IMR-90 (cell line): ENCODE data around the gene TTI1. TPM values are rescaled to one million over a fixed set of nuclear protein-coding genes. Genes with fewer than 3 reads are reported as not detected.

Experiments used
- ATAC-seq: fragments of 200-7000 bp; cut with Tn5 transposase; 2 replicates; pipeline ENCODE4 v1.9.1; 2020; ENCODE audit warnings: low read depth, mild to moderate bottlenecking, moderate library complexity
- BruUV-seq: library from RNA; stranded (reverse); fragments of 400-500 nt; replicated peaks from 2 replicates; lab custom pipeline; 2021; lab: Mats Ljungman, UMichigan
- CTCF ChIA-PET: fragments of 300-600 bp; formaldehyde crosslinking; extraction: SDS; loops from one replicate; lab custom pipeline; 2021; ENCODE audit warnings: antibody characterized with exemption; lab: Yijun Ruan, JAX
- POLR2A ChIA-PET: fragments of 300-600 bp; sonication (Branson Sonifier 250); formaldehyde crosslinking; loops from one replicate; lab custom pipeline; 2022; ENCODE audit warnings: antibody characterized with exemption; ENCODE audit not compliant: unreplicated experiment; lab: Charles Lee
- DNase-seq: peaks from one replicate; pipeline ENCODE4 v3.0.0; 2013
- H2AFZ ChIP-seq: replicated peaks from 2 replicates; pipeline ENCODE3; 2013; ENCODE audit warnings: low read length, mild to moderate bottlenecking; ENCODE audit not compliant: poor library complexity
- H2AK5ac ChIP-seq: 2 replicates; pipeline ENCODE4 v1.6.1; 2013; ENCODE audit warnings: low read depth, low read length, inconsistent platforms
- H2AK9ac ChIP-seq: replicated peaks from 2 replicates; pipeline ENCODE3; 2013; ENCODE audit warnings: mild to moderate bottlenecking, low read depth, low read length, moderate library complexity; ENCODE audit not compliant: poor library complexity
- H2BK120ac ChIP-seq: 2 replicates; pipeline ENCODE4 v1.6.1; 2013; ENCODE audit warnings: low read depth, low read length, inconsistent platforms
- H2BK15ac ChIP-seq: 3 replicates; pipeline ENCODE4 v1.6.1; 2013; ENCODE audit warnings: low read depth, low read length, inconsistent platforms
- H2BK20ac ChIP-seq: 2 replicates; pipeline ENCODE4 v1.6.1; 2013; ENCODE audit warnings: low read depth, mild to moderate bottlenecking, inconsistent platforms, low read length, moderate library complexity
- H2BK5ac ChIP-seq: 2 replicates; pipeline ENCODE4 v1.6.1; 2013; ENCODE audit warnings: mild to moderate bottlenecking, low read depth, low read length, inconsistent platforms; ENCODE audit not compliant: poor library complexity, severe bottlenecking
- H3K14ac ChIP-seq: replicated peaks from 2 replicates; pipeline ENCODE4 v1.6.1; 2013; ENCODE audit warnings: low read depth, low read length, inconsistent platforms
- H3K18ac ChIP-seq: 2 replicates; pipeline ENCODE4 v1.6.1; 2013; ENCODE audit warnings: low read depth, low read length, control low read depth
- H3K23ac ChIP-seq: 2 replicates; pipeline ENCODE4 v1.6.1; 2013; ENCODE audit warnings: low read depth, low read length, inconsistent platforms
- H3K27ac ChIP-seq: 2 replicates; pipeline ENCODE4 v1.5.1; 2013; ENCODE audit warnings: mild to moderate bottlenecking, control low read depth, low read length; ENCODE audit not compliant: insufficient read depth
- H3K27me3 ChIP-seq: 2 replicates; pipeline ENCODE4 v1.6.1; 2013; ENCODE audit warnings: low read length; ENCODE audit not compliant: control insufficient read depth, insufficient read depth
- H3K36me3 ChIP-seq: 2 replicates; pipeline ENCODE4 v1.6.1; 2013; ENCODE audit warnings: low read length, mixed read lengths; ENCODE audit not compliant: control insufficient read depth, insufficient read depth
- H3K4ac ChIP-seq: 2 replicates; pipeline ENCODE4 v1.6.1; 2013; ENCODE audit warnings: low read depth, low read length, inconsistent platforms
- H3K4me1 ChIP-seq: 2 replicates; pipeline ENCODE4 v1.6.1; 2013; ENCODE audit warnings: low read length, mixed read lengths; ENCODE audit not compliant: control insufficient read depth, insufficient read depth
- H3K4me2 ChIP-seq: 2 replicates; pipeline ENCODE4 v1.6.1; 2013; ENCODE audit warnings: low read depth, mild to moderate bottlenecking, control low read depth, low read length, moderate library complexity
- H3K4me3 ChIP-seq: 2 replicates; pipeline ENCODE4 v1.5.1; 2013; ENCODE audit warnings: low read depth, mild to moderate bottlenecking, control low read depth, low read length, moderate library complexity; ENCODE audit not compliant: insufficient read depth
- H3K56ac ChIP-seq: 2 replicates; pipeline ENCODE4 v1.6.1; 2013; ENCODE audit warnings: low read length, inconsistent platforms; ENCODE audit not compliant: insufficient read depth; ENCODE audit errors: extremely low read depth
- H3K79me1 ChIP-seq, 2 experiments: 2 replicates each; pipeline ENCODE4 v1.6.1; 2013; ENCODE audit warnings: low read length in 2 of 2, inconsistent platforms in 1 of 2, low read depth in 1 of 2
- H3K9ac ChIP-seq: 2 replicates; pipeline ENCODE4 v1.6.1; 2013; ENCODE audit warnings: low read depth, low read length, control low read depth
- H3K9me1 ChIP-seq: 2 replicates; pipeline ENCODE4 v1.6.1; 2013; ENCODE audit warnings: low read length, inconsistent platforms; ENCODE audit not compliant: insufficient read depth
- H3K9me3 ChIP-seq: 2 replicates; pipeline ENCODE4 v1.6.1; 2013; ENCODE audit warnings: low read length; ENCODE audit not compliant: control insufficient read depth, insufficient read depth
- H4K20me1 ChIP-seq: 2 replicates; pipeline ENCODE4 v1.6.1; 2013; ENCODE audit warnings: low read length, inconsistent platforms; ENCODE audit not compliant: insufficient read depth
- H4K5ac ChIP-seq: 2 replicates; pipeline ENCODE4 v1.6.1; 2013; ENCODE audit warnings: mild to moderate bottlenecking, low read depth, low read length, control low read depth
- H4K8ac ChIP-seq, 2 experiments: 2 replicates each; pipeline ENCODE4 v1.6.1; 2013; ENCODE audit warnings: low read depth in 2 of 2, low read length in 2 of 2, control low read depth in 1 of 2, inconsistent platforms in 1 of 2
- H4K91ac ChIP-seq: 2 replicates; pipeline ENCODE4 v1.6.1; 2013; ENCODE audit warnings: low read depth, low read length, inconsistent platforms; ENCODE audit not compliant: insufficient read depth
- CHD1 ChIP-seq: IDR thresholded peaks from 2 replicates; pipeline ENCODE4 v1.6.1; 2012; ENCODE audit warnings: low read depth, low read length, improper control_type of control experiment
- ELK1 ChIP-seq: fragments of 150-350 bp; IDR thresholded peaks from 2 replicates; pipeline ENCODE4 v1.6.1; 2016; ENCODE audit warnings: low read depth, mild to moderate bottlenecking, low read length, moderate library complexity, borderline replicate concordance
- FOS ChIP-seq: fragments of 150-350 bp; IDR thresholded peaks from 2 replicates; pipeline ENCODE4 v1.6.1; 2016; ENCODE audit warnings: low read depth, low read length
- RAD21 ChIP-seq: IDR thresholded peaks from 2 replicates; pipeline ENCODE4 v1.6.1; 2012; ENCODE audit warnings: low read length, improper control_type of control experiment
- SMC3 ChIP-seq: fragments of 150-350 bp; IDR thresholded peaks from 2 replicates; pipeline ENCODE4 v1.6.1; 2016; ENCODE audit warnings: low read depth, mild to moderate bottlenecking, antibody characterized with exemption, low read length, moderate library complexity
- WGBS, 2 experiments: methylation state at CpG; one replicate each; pipeline versions ENCODE4 v1.1.5 to v1.1.7; 2013; ENCODE audit warnings: missing lambda C conversion rate in 2 of 2; ENCODE audit not compliant: insufficient read length in 1 of 2; ENCODE audit errors: extremely low coverage in 2 of 2; 5-methylcytosine and 5-hydroxymethylcytosine counted together
- dilution Hi-C: fragments of 300-500 bp; cut with HindIII; formaldehyde crosslinking; loops from one replicate; pipeline ENCODE4 v1.14.3; 2018; ENCODE audit warnings: low sequenced_read_pairs; ENCODE audit not compliant: unreplicated experiment
- in situ Hi-C: fragments of 300-500 bp; cut with MboI; formaldehyde crosslinking; loops from 3 replicates; pipeline ENCODE4 v1.14.3; 2019; ENCODE audit warnings: low sequenced_read_pairs, inconsistent platforms, mixed read lengths
- intact Hi-C: fragments of 100-400 bp; cut with micrococcal nuclease; formaldehyde crosslinking; loops from 2 replicates; pipeline ENCODE4 v1.10.0; 2022
- polyA plus RNA-seq, 3 experiments: library from polyadenylated mRNA; depleted of rRNA; stranded (reverse); fragments of >200 nt; gene quantifications; 2 replicates each; pipeline ENCODE4 v1.2.3, GENCODE V29; 2012; ENCODE audit warnings: low replicate concordance in 1 of 3
- total RNA-seq: library from RNA; depleted of rRNA; stranded (reverse); fragments of >200 nt; gene quantifications from 2 replicates; pipeline ENCODE4 v1.2.3, GENCODE V29; 2012

Gene TTI1
- total and polyA plus RNA-seq, 2 of the 4 experiments (the other 2 are of a cell fraction): 12.5 to 17.6 TPM

DNA sequence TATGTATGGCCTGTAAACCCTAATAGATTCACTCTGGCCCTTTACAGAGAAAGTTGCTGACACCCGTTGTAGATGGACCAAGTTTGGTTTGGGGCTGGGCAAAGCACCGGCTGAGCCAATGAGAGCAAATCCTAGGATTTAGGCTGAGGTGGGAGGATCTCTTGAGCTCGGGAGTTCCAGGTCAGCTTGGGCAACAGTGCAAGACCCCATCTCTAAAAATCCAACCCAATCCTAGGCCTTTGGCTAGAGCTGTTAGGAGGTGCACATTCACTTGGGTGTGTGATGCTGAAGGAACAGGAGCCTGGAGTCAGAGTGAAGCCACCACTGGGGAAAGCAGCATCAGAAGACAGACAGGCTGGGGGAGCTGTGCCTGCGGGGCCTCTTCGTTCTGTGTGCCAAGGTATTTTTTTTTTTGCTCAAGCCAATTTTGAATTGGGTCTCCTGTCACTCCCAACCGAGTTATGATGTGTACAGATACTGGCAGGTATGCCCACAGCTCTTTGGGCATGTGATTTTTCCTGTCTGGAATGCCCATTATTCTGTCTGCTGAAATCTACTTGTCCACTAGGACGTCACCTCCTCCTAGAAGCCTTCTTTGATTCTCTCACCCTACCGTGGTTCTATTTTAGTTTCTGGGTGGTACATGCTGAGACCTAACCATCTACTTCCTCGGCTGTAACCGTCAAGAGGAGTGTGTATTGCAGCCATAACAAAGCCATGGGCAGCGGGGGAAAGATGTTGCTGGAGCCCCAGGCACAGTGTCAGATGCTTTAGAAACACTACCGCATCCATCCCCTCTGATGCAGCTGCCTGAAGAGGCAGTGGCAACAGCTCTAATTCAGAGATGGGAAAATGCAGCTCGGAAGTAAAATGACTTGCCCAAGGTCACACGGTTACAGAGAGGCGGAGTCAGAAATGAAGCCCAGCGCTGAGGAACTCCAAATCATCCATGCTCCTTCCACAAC is 54.0 kb downstream of the TTI1 start:
- H3K4me1 ChIP-seq: no peaks in the 10 kb centered on the region
- H4K5ac ChIP-seq: no peak overlapping the region
- no peak overlapping the region for H2BK15ac ChIP-seq
- ATAC-seq (no peak), DNase-seq (no peak)
- no peaks in the 10 kb centered on the region for H3K9me1 ChIP-seq
- no peaks in the 10 kb centered on the region for H4K20me1 ChIP-seq
- intact Hi-C loops: no loop called here
- no peaks in the 10 kb centered on the region for H3K79me1 ChIP-seq
- H2BK20ac ChIP-seq: no peak overlapping the region
- no peak overlapping the region for H4K91ac ChIP-seq
- no peak overlapping the region for H4K8ac ChIP-seq
- POLR2A ChIA-PET: no interaction called here
- H3K27ac ChIP-seq: no peak overlapping the region
- H3K9ac ChIP-seq: no peak overlapping the region
- no TSS peak for BruUV-seq
- 100% methylated on average over 6 of the region's 16 CpGs; no CpG with 5 or more reads in 1 of the 2 experiments for WGBS, 2 experiments
- H3K9me3 ChIP-seq: no peaks in the 10 kb centered on the region
- H2AK9ac ChIP-seq: no peak overlapping the region
- H3K27me3 ChIP-seq: no peaks in the 10 kb centered on the region; the same call in 1 of the 2 replicates
- no peak overlapping the region for H3K56ac ChIP-seq
- CTCF ChIA-PET: interaction anchor here (0.6 to 0.8 kb wide), 2 partner anchors 13 to 202 kb away, joined by 6 to 8 read pairs; no protein-coding TSS in a partner anchor
- no peak for TF ChIP-seq FOS
- no peak for TF ChIP-seq RAD21
- TF ChIP-seq SMC3: no peak
- no peak for TF ChIP-seq CHD1
- no peak for TF ChIP-seq ELK1
- H3K4ac ChIP-seq: no peak overlapping the region
- H3K18ac ChIP-seq: no peak overlapping the region
- H2AFZ ChIP-seq: no peak overlapping the region
- dilution Hi-C loops: no loop called here
- no peak overlapping the region for H3K23ac ChIP-seq
- no peak overlapping the region for H2BK120ac ChIP-seq
- in situ Hi-C loops: no loop called here
- no peak overlapping the region for H3K14ac ChIP-seq
- H3K36me3 ChIP-seq: peaks cover 5% of the 10 kb centered on the region
- H3K4me3 ChIP-seq: no peak overlapping the region
- H2BK5ac ChIP-seq: no peak overlapping the region
- H3K4me2 ChIP-seq: no peak overlapping the region
- no peak overlapping the region for H2AK5ac ChIP-seq
